Middle frontal gyrus (tissue), 1 donor: Measurements from ENCODE around the gene MPP3.

ENCODE experiments used
- DNase-seq: peaks from one replicate; pipeline ENCODE4 v3.0.0-alpha.2; 2015; ENCODE audit warnings: low spot score; ENCODE audit errors: extremely low spot score

The MPP3 gene

GRCh38 chr17:43832168-43832975 is 574 bp downstream of the MPP3 start:
- DNase-seq = no peak

GRCh38 chr17:43831633-43832032 is 1.3 kb downstream of the MPP3 start:
- DNase-seq = no peak

GRCh38 chr17:43830510-43831140 is 2.3 kb downstream of the MPP3 start:
- no peak for DNase-seq

- DNase-seq = no peak
Measured at GRCh38 chr17:43829738-43830137, 3.2 kb downstream of the MPP3 start.

- DNase-seq = no peak
Measured at GRCh38 chr17:43827596-43827995, 5.3 kb downstream of the MPP3 start.

- no peak for DNase-seq
Measured at GRCh38 chr17:43826206-43826605, 6.7 kb downstream of the MPP3 start.

GRCh38 chr17:43825567-43825966 is 7.4 kb downstream of the MPP3 start:
- no peak for DNase-seq

GRCh38 chr17:43823350-43824084 is 9.4 kb downstream of the MPP3 start:
- DNase-seq = no peak

- no peak for DNase-seq
Measured at GRCh38 chr17:43822570-43823190, 10.3 kb downstream of the MPP3 start.

- no peak for DNase-seq
Measured at GRCh38 chr17:43820759-43821158, 12.2 kb downstream of the MPP3 start.

GRCh38 chr17:43818966-43819365 is 14.0 kb downstream of the MPP3 start:
- no peak for DNase-seq

GRCh38 chr17:43817826-43818225 is 15.1 kb downstream of the MPP3 start:
- no peak for DNase-seq

GRCh38 chr17:43816336-43817320 is 16.3 kb downstream of the MPP3 start:
- DNase-seq = no peak

- no peak for DNase-seq
Measured at GRCh38 chr17:43814714-43815113, 18.2 kb downstream of the MPP3 start.

GRCh38 chr17:43814026-43814425 is 18.9 kb downstream of the MPP3 start:
- no peak for DNase-seq

- no peak for DNase-seq
Measured at GRCh38 chr17:43813386-43813785, 19.6 kb downstream of the MPP3 start.

GRCh38 chr17:43812396-43813265 is 20.3 kb downstream of the MPP3 start:
- no peak for DNase-seq

GRCh38 chr17:43810823-43811222 is 22.1 kb downstream of the MPP3 start:
- no peak for DNase-seq

GRCh38 chr17:43810226-43810715 is 22.7 kb downstream of the MPP3 start:
- DNase-seq = no peak
